ENCODE measurements around the gene TMEM258.

DNA sequence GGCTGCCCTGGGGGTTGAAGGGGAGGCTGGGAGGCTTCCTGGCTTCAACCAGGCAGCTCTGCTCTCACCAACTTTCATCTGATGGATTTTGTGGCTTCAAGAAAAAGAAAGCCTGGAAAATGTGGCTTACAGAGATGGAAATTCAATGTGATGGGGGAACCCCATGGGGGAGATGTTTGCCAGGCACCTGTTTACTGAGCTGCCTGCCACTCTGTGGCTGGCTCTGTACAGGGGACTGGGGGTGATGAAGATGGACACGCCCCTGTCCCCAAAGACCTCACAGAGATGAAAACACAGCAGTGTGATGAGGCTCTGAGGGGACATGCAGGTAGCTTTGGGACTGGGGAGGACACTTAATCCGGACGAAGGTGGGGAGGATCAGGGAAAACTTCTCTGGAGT, 10.1 kb downstream of the TMEM258 start:
- TF ChIP-seq PATZ1 (CRISPR knock-in tag; IDR thresholded peaks at IDR 0.05; ENCODE audit: borderline replicate concordance) (no peak), ZFP3 (CRISPR knock-in tag; IDR thresholded peaks at IDR 0.05) (no peak), SNAI2 (CRISPR knock-in tag; IDR thresholded peaks at IDR 0.05) (no peak), ZNF70 (CRISPR knock-in tag; IDR thresholded peaks at IDR 0.05) (no peak), POU6F1 (CRISPR knock-in tag; IDR thresholded peaks at IDR 0.05; ENCODE audit: borderline replicate concordance, low read depth) (no peak), ZNF8 (CRISPR knock-in tag; IDR thresholded peaks at IDR 0.05) (no peak), RARB (CRISPR knock-in tag; IDR thresholded peaks at IDR 0.05) (no peak), ZFP30 (CRISPR knock-in tag; IDR thresholded peaks at IDR 0.05) (no peak), ZNF565 (CRISPR knock-in tag; conservative IDR thresholded peaks at IDR 0.05; ENCODE audit: low read depth) (no peak), OSR1 (CRISPR knock-in tag; IDR thresholded peaks at IDR 0.05) (no peak), ESRRG (CRISPR knock-in tag; IDR thresholded peaks at IDR 0.05) (no peak), GLIS3 (CRISPR knock-in tag; IDR thresholded peaks at IDR 0.05) (no peak)
